Activated CD4-positive, alpha-beta T cell treated with anti-CD3 and anti-CD28 coated beads, Interleukin-2, amount 10 ng/mL, durations not matched to agents 24 days and 14 days (primary cell): ENCODE measurements around the gene MSGN1. TPM values are rescaled to one million over a fixed set of nuclear protein-coding genes. Genes with fewer than 3 reads are reported as not detected.

Experiments used
- DNase-seq: peaks from one replicate; pipeline ENCODE4 v3.0.0; 2022
- H3K27ac Mint-ChIP-seq: one replicate; pipeline ENCODE4 v1.8.0; 2022; ENCODE audit warnings: mild to moderate bottlenecking, mixed read lengths
- H3K27me3 Mint-ChIP-seq: one replicate; pipeline ENCODE4 v1.8.0; 2022; ENCODE audit warnings: mixed read lengths
- H3K36me3 Mint-ChIP-seq: one replicate; pipeline ENCODE4 v1.8.0; 2022; ENCODE audit warnings: low read depth, mild to moderate bottlenecking, mixed read lengths
- H3K4me1 Mint-ChIP-seq: one replicate; pipeline ENCODE4 v1.8.0; 2021; ENCODE audit warnings: mixed read lengths
- H3K4me3 Mint-ChIP-seq: one replicate; pipeline ENCODE4 v1.8.0; 2022; ENCODE audit warnings: mild to moderate bottlenecking, moderate library complexity, mixed read lengths
- H3K9me3 Mint-ChIP-seq: one replicate; pipeline ENCODE4 v1.8.0; 2021; ENCODE audit warnings: mixed read lengths
- intact Hi-C: fragments of 100-400 bp; cut with micrococcal nuclease; formaldehyde crosslinking; loops from one replicate; pipeline ENCODE4 v1.15.1; 2023
- total RNA-seq: library from RNA; stranded (reverse); gene quantifications from 2 replicates; pipeline ENCODE4 v1.2.3, GENCODE V29; 2022

MSGN1 gene
- total RNA-seq, 1 donor from 2014 or later: not detected

DNA sequence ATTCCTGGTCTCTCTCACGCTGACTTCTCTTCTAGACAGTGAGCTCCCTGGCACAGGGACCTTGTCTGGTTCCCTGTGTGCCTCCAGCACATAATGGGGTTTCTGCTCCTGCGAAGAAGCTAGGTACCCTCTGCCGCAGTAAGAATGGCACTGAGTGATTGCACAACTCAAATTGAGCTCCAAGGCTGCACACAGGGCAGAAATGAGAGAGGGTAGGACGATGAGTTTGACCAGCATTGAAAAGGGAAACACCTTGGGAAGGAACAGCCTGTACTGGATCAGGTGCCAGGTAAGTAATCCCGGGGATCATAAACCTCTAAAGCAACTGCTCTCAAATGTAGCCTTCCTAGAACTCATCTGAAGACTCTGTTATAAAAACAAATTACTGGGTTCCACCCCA, 21.0 kb upstream of the MSGN1 start:
- peaks cover 38% of the 10 kb centered on the region for H3K27me3 Mint-ChIP-seq

DNA sequence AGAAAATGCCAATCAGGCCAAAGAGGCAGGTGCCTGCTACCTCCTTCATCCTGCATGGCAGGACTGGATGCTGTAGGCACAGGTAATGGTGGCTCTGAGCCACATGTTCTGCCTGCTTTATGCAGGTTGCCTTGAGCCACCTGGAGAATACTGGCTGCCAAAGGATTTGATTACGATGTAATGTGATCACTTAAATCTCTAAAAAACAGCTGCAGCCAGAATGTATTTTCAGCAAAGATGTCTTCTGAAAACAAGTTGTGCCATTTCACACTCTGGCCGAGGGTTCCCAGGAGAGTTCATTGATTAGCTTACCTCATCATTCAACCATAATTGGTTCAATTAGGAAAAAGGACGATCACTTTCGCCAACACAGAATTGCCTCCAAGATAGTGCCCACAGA, 17.9 kb upstream of the MSGN1 start:
- Mint-ChIP-seq H3K4me1 (peaks cover 6% of the 10 kb centered on the region), H3K27ac (no peak overlapping the region), H3K27me3 (peaks cover 19% of the 10 kb centered on the region), H3K36me3 (no peaks in the 10 kb centered on the region), H3K4me3 (no peak overlapping the region), H3K9me3 (no peaks in the 10 kb centered on the region)
- DNase-seq: no peak
- intact Hi-C loops: no loop called here

More for the DNA sequence above, 21.0 kb upstream of the MSGN1 start:
- peaks cover 17% of the 10 kb centered on the region for H3K4me1 Mint-ChIP-seq
- H3K27ac Mint-ChIP-seq: no peak overlapping the region
- intact Hi-C loops: no loop called here
- no peaks in the 10 kb centered on the region for H3K36me3 Mint-ChIP-seq
- no peak overlapping the region for H3K4me3 Mint-ChIP-seq
- no peaks in the 10 kb centered on the region for H3K9me3 Mint-ChIP-seq
- DNase-seq: no peak

DNA sequence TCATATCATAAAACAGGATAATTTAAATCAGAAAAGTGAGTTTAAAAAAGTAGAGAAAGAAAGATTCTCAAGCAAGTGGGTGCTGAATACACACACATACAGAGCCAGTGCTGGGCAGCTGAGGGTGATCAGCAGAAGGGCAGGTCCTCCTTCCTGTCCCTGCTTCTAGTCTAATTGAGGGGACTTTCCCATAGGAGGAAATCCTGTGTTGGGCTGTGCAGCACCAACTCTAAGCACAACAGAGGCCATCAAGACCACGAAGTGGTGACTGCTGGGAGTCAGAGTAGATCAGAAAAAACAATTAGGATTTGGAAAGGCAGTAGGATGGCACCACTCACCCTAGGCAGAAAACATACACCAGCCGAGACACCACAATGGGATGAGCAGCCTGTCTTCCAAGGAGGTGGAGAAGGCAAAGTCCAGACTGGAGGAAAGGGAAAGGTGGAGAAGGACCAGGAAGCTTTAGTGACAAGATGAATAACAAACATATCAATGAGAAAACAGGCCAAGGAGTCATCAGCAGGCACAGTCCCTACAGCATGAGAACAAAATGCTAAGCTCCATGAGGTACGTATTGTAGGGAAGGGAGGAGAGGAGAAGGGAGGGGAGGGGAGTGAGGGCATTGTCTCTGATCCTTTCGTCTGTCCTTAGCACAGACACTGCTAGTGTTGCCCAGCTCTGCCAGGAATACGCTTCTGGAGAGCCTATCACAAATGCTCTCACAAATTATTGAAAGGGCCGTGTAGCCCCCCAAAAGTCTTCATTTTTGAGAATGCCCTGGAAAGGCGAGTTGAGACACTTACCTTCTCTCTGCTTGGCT, 16.7 kb upstream of the MSGN1 start:
- intact Hi-C loops: no loop called here
- peaks cover 25% of the 10 kb centered on the region for H3K27me3 Mint-ChIP-seq
- no peak overlapping the region for H3K27ac Mint-ChIP-seq
- DNase-seq: no peak
- H3K4me3 Mint-ChIP-seq: no peak overlapping the region
- H3K4me1 Mint-ChIP-seq: peaks cover 5% of the 10 kb centered on the region
- H3K36me3 Mint-ChIP-seq: no peaks in the 10 kb centered on the region
- no peaks in the 10 kb centered on the region for H3K9me3 Mint-ChIP-seq

DNA sequence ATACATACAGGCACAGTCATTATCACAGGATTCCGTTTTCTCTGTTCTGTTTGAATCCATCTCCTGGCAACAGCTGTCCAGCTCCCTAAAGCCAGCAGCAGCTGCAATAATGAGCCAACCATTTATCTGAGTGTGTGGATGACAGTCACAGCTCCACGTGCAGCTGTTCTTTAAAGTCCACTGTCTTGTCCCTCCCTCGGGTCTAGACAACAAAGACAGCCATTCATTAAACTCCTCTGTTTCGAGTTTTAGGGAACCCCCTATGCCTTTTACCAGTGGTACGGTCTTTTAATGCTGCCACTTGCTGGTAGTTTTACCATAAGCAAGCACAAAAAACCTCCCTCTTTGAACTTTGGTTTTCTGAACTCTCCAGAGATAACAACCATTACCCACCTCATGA, 16.0 kb upstream of the MSGN1 start:
- Mint-ChIP-seq H3K4me3 (no peak overlapping the region), H3K27me3 (peaks cover 24% of the 10 kb centered on the region), H3K36me3 (no peaks in the 10 kb centered on the region), H3K27ac (no peak overlapping the region), H3K9me3 (no peaks in the 10 kb centered on the region), H3K4me1 (peaks cover 5% of the 10 kb centered on the region)
- DNase-seq: no peak
- intact Hi-C loops: no loop called here

DNA sequence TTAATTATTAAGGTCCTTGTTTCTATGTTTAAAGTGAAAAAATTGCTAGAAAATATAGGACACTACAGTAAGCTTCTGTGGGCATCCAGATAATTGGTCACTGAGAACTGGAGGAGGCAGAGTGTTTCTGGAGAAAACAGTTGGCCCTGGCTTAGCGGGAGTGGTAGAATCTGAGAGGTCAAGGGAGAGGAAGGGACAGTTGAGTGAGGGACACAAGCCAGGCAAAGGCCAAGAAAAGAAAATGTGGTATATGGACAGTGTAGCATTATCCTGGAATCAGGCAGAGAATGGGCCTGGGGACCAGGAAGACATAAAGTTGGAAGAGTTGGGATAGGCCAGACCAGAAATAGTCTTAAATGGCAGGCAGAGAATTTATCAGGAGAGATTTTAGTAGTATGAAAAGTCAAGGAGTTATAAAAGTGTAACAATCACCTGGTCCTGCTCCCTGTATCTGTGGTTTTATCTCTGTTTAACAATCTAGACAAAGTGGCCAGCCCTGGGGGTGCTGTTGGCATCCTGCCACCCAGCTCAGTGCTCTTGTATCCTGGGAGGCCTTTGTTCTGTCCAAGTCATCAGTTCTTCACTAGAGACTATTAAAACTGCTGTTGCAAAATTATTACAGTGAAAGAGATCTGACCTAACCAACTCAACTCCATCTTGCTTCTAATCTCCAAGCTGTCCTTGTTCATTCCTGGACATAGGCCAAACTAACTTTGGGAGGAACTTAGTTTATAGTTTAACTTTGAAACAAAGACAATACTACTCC, 15.4 kb upstream of the MSGN1 start:
- peaks cover 5% of the 10 kb centered on the region for H3K4me1 Mint-ChIP-seq
- H3K4me3 Mint-ChIP-seq: no peak overlapping the region
- intact Hi-C loops: no loop called here
- no peak for DNase-seq
- H3K27ac Mint-ChIP-seq: no peak overlapping the region
- H3K36me3 Mint-ChIP-seq: no peaks in the 10 kb centered on the region
- H3K9me3 Mint-ChIP-seq: no peaks in the 10 kb centered on the region
- H3K27me3 Mint-ChIP-seq: peaks cover 22% of the 10 kb centered on the region

DNA sequence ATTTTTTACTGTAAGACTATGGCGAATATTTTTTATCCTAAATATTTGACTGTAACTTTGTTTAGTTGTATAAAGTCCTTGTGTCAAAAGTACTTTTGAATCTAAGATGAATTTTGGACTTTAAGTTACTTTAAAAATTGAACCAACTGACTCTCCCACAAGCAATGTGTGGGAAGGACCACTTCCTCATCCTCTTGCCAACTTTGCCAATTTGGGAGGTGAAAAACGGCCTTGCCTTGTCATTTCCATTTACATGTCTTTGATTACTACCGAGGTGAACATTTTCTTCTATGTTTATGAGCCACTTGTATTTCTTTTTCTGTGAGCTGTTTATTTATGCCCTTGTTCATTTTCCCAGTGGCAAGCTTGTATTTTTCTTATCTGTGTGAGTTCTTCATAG, 12.8 kb upstream of the MSGN1 start:
- no peak overlapping the region for H3K4me3 Mint-ChIP-seq
- intact Hi-C loops: no loop called here
- H3K27ac Mint-ChIP-seq: no peak overlapping the region
- H3K9me3 Mint-ChIP-seq: no peaks in the 10 kb centered on the region
- no peaks in the 10 kb centered on the region for H3K36me3 Mint-ChIP-seq
- peaks cover 20% of the 10 kb centered on the region for H3K27me3 Mint-ChIP-seq
- DNase-seq: no peak
- peaks cover 5% of the 10 kb centered on the region for H3K4me1 Mint-ChIP-seq

DNA sequence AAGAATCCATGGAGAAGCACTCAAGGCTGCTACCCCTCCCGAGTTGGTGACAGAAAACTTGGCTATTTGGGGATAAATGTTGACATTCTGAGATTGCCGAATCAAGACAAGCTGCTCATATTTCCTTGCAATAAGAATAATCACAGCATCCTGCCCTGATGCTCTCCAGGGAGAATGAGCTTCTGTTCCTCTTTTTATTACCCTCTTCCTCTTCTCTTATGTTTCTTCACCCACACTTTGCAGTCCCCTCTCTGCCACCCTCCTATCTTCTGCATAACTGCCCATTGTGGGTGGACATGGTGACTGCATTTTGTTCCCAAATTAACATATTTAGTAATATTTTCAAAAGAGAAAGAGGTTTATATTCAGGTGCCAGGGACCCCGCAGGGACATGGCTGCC, 11.9 kb upstream of the MSGN1 start:
- peaks cover 18% of the 10 kb centered on the region for H3K27me3 Mint-ChIP-seq
- intact Hi-C loops: no loop called here
- DNase-seq: no peak
- no peaks in the 10 kb centered on the region for H3K9me3 Mint-ChIP-seq
- H3K4me3 Mint-ChIP-seq: no peak overlapping the region
- H3K4me1 Mint-ChIP-seq: peaks cover 3% of the 10 kb centered on the region
- H3K36me3 Mint-ChIP-seq: no peaks in the 10 kb centered on the region
- H3K27ac Mint-ChIP-seq: no peak overlapping the region

DNA sequence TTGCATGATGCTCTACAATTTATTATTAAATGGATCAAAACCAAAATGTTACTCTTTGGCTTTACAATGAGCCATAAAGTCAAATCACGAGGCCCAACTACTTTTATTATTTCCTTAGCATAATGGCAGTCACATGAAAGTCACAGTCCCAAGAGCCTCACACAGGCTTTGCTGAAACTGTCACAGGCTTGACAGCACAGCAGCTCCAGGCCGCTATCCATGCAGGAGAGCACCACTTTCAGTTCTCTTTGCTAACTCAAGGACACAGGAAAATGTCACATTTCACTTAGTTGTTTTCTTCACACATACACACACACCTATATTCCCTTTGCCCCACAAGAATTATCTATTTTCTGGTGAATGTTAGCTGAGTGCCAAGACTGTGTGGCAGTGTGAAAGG, 11.1 kb upstream of the MSGN1 start:
- Mint-ChIP-seq H3K36me3 (no peaks in the 10 kb centered on the region), H3K27ac (no peak overlapping the region), H3K9me3 (no peaks in the 10 kb centered on the region), H3K4me1 (no peaks in the 10 kb centered on the region), H3K27me3 (peaks cover 20% of the 10 kb centered on the region), H3K4me3 (no peak overlapping the region)
- intact Hi-C loops: no loop called here
- no peak for DNase-seq

DNA sequence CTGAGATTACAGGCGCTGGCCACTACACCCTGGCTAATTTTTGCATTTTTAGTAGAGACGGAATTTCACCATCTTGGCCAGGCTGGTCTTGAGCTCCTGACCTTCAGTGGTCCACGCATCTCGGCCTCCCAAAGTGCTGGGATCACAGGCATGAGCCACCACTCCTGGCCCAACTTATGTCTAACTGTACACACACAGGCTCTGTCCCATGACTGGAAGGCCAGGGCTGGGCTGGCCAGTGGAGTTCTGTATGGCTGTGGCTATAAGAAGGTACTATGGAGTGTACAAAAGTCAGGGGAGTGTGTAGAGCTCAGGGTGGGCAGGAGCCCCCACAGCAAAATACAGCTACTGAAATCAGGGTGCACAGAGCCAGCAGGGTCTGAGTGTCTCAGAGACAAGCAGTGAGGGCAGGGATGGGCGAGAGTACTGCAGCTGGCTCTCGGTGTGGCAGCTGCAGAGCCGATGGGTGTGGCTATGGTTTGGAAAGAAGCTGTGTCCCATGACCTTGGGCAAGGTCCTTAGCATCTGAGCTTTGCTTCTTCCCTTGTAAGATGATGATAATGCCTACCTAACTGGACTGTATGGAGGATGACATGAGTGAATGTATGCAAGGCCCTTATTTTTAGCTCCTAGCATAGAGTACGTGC, 10.4 kb upstream of the MSGN1 start:
- H3K4me1 Mint-ChIP-seq: no peaks in the 10 kb centered on the region
- H3K4me3 Mint-ChIP-seq: no peak overlapping the region
- DNase-seq: no peak
- H3K9me3 Mint-ChIP-seq: no peaks in the 10 kb centered on the region
- H3K27me3 Mint-ChIP-seq: peaks cover 24% of the 10 kb centered on the region
- no peak overlapping the region for H3K27ac Mint-ChIP-seq
- H3K36me3 Mint-ChIP-seq: no peaks in the 10 kb centered on the region
- intact Hi-C loops: no loop called here

DNA sequence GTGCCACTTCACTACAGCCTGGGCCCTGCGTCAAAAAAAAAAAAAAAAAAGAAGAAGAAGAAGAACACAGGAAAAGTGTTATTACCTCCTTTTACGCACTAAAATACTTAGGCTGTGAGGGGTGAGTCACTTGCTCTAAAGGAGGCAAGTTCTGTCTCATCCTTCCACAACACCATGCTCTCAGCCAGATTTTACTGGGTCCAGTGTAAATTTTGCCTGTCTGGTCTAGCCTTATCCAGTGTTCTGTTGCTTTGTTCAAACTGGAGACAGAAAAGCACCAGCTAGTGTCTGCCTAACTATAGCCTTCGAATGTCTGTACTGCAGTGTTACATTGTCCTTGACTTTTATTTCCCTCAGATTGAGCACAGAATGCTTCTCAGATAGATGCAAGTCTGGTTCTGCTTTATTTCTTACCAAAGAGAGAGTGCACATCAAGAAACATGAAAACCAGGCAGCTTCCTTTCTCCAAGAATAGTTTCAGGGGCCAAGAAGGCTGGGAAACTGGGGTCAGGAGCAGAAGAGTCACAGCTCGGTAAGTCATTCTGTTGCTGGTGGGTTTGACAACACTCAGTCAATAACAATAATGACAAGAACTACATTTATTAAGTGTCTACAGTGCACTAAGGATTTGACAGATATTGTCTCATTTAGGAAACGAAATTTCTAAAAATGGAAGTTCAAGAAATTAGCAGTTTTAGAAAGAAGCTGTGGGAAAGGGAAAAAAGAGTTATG, 3.1 kb upstream of the MSGN1 start:
- H3K4me1 Mint-ChIP-seq: peaks cover 11% of the 10 kb centered on the region
- DNase-seq: no peak
- peaks cover 39% of the 10 kb centered on the region for H3K27me3 Mint-ChIP-seq
- no peak overlapping the region for H3K4me3 Mint-ChIP-seq
- intact Hi-C loops: no loop called here
- H3K9me3 Mint-ChIP-seq: no peaks in the 10 kb centered on the region
- H3K36me3 Mint-ChIP-seq: no peaks in the 10 kb centered on the region
- H3K27ac Mint-ChIP-seq: no peak overlapping the region

DNA sequence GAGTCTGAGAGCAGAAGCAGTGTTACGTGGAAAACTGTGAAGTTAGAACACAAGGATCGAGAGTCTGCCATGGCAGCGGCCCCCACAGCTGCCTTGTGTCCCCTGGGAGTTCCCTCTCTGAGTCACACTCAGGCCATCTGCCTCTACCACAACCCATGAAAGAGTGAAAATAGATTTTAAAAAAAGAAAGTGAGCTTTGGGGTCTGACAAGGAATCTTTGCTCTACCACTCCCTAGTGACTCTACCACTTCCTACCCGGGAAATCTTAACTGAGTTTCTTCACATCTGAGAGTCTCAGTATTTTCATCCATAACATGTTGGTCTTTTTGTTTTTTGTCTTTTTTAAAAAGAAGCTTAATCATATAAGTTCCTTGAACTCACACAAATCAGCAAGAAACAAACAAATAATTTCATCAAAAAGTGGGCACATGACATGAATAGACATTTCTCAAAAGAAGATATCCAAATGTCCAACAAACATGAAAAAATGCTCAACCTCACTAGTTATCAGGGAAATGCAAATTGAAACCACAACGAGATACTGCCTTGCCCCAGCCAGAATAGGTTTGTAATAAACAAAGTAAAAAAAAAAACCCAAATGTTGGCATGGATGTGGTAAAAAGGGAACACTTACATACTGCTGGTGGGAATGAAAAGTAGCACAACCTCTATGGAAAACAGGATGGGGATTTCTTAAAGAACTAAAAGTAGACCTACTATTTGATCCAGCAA, 2.4 kb upstream of the MSGN1 start:
- H3K36me3 Mint-ChIP-seq: no peaks in the 10 kb centered on the region
- H3K9me3 Mint-ChIP-seq: no peaks in the 10 kb centered on the region
- H3K4me1 Mint-ChIP-seq: peaks cover 11% of the 10 kb centered on the region
- no peak for DNase-seq
- intact Hi-C loops: no loop called here
- H3K27me3 Mint-ChIP-seq: peaks cover 37% of the 10 kb centered on the region
- H3K27ac Mint-ChIP-seq: no peak overlapping the region
- H3K4me3 Mint-ChIP-seq: no peak overlapping the region

DNA sequence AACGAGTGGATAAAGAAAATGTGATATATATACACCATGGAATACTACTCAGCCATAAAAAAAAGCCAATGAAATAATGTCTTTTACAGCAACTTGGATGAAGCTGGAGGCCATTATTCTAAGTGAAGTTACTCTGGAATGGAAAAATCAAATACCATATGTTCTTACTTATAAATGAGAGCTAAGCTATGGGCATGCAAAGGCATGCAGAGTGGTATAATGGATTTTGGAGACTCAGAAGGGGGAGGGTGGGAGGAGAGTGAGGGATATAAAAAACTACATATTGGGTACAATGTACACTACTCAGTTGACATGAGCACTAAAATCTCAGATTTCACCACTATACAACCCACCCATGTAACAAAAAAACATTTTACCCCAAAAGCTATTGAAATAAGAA, 1.7 kb upstream of the MSGN1 start:
- no peak overlapping the region for H3K27ac Mint-ChIP-seq
- H3K4me3 Mint-ChIP-seq: no peak overlapping the region
- DNase-seq: no peak
- peaks cover 11% of the 10 kb centered on the region for H3K4me1 Mint-ChIP-seq
- intact Hi-C loops: no loop called here
- H3K9me3 Mint-ChIP-seq: no peaks in the 10 kb centered on the region
- no peaks in the 10 kb centered on the region for H3K36me3 Mint-ChIP-seq
- peaks cover 38% of the 10 kb centered on the region for H3K27me3 Mint-ChIP-seq

DNA sequence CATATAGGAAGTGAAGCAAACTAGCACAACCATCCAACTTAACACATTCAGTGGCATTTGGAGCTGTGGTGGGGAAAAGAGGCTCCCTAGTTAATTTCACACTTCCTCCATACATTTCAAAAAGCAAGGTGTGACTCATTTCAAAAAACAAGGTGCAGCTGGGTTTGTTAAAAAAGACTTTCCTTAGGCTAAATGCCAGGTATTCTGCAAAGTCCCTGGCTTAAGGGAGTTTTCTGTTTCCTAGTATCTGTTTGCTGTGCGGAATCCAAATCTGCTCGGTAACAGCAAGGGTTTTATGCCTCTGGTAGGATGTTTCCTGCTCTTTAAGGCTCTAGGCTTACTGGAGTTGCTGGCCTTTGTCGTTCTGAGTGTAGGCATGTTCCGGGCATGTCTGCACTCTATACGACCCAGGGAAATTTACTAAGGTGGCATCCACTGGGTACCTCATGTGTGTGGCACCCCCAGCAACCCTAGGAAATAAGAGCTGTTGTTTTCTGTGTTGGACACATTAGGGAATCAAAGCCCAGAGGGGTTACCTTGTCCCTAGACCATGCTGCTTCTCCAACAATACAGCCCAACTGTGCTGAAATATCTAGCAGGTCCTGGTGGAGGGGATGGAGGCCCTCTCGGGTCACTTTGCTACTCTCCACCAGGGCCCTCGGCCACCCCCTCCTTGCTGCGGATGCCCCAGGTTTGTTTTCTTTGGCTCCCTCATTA, 634 bp upstream of the MSGN1 start:
- no peaks in the 10 kb centered on the region for H3K9me3 Mint-ChIP-seq
- DNase-seq: no peak
- no peak overlapping the region for H3K27ac Mint-ChIP-seq

More for the DNA sequence above, 634 bp upstream of the MSGN1 start:
- peaks cover 11% of the 10 kb centered on the region for H3K4me1 Mint-ChIP-seq
- intact Hi-C loops: no loop called here
- H3K27me3 Mint-ChIP-seq: peaks cover 42% of the 10 kb centered on the region
- no peak overlapping the region for H3K4me3 Mint-ChIP-seq
- no peaks in the 10 kb centered on the region for H3K36me3 Mint-ChIP-seq
